Hindlimb muscle (tissue), 1 donor: Measurements from ENCODE around the gene SYP. TPM values are rescaled to one million over a fixed set of nuclear protein-coding genes. Genes with fewer than 3 reads are reported as not detected.

ENCODE experiments used
- polyA plus RNA-seq: library from polyadenylated mRNA; unstranded; fragments of 120-200 nt; gene quantifications from one replicate; pipeline ENCODE4 v1.2.1, GENCODE V29; 2013; ENCODE audit not compliant: insufficient read length

The SYP gene
- polyA plus RNA-seq, 1 donor = 1.0 TPM

Other genes with a start within 250 kb of the SYP start
- 41.6 TPM for gene OTUD5, start 242.6 kb downstream of the SYP start, polyA plus RNA-seq
- 1.4 TPM for gene KCND1, start 228.3 kb downstream of the SYP start, polyA plus RNA-seq
- gene GRIPAP1, start 197.9 kb downstream of the SYP start, polyA plus RNA-seq = 22.0 TPM
- gene TFE3, start 156.8 kb downstream of the SYP start, polyA plus RNA-seq = 22.2 TPM
- gene CCDC120, start 141.2 kb downstream of the SYP start, polyA plus RNA-seq = 4.6 TPM
- gene PRAF2, start 126.2 kb downstream of the SYP start, polyA plus RNA-seq = 20.3 TPM
- gene WDR45, start 120.3 kb downstream of the SYP start, polyA plus RNA-seq = 34.5 TPM
- 18.4 TPM for gene GPKOW, start 76.5 kb downstream of the SYP start, polyA plus RNA-seq
- gene MAGIX, start 37.4 kb downstream of the SYP start, polyA plus RNA-seq = 2.7 TPM
- gene PLP2, start 28.3 kb downstream of the SYP start, polyA plus RNA-seq = 148 TPM
- gene PRICKLE3, start 13.8 kb downstream of the SYP start, polyA plus RNA-seq = 4.3 TPM
- gene CACNA1F, start 33.1 kb upstream of the SYP start, polyA plus RNA-seq = not detected
- 13.9 TPM for gene CCDC22, start 35.3 kb upstream of the SYP start, polyA plus RNA-seq
- 0.66 TPM for gene FOXP3, start 64.5 kb upstream of the SYP start, polyA plus RNA-seq
- gene PPP1R3F, start 69.6 kb upstream of the SYP start, polyA plus RNA-seq = 10.2 TPM
- not detected for gene GAGE10, start 103.5 kb upstream of the SYP start, polyA plus RNA-seq
- not detected for gene GAGE12J, start 121.8 kb upstream of the SYP start, polyA plus RNA-seq
- gene GAGE13, start 131.4 kb upstream of the SYP start, polyA plus RNA-seq = not detected